Chondrocyte (in vitro differentiated cells): ENCODE data around the gene C15orf39. TPM values are rescaled to one million over a fixed set of nuclear protein-coding genes. Genes with fewer than 3 reads are reported as not detected.
"Not testable (repeated sequence)": the region's sequence is repeated elsewhere in the genome, so short reads cannot be mapped to it uniquely, and the experiment has no call there.

Experiments
- DNase-seq: peaks from one replicate; pipeline ENCODE4 v3.0.0; 2021; ENCODE audit warnings: mixed read lengths, low spot score
- H3K27ac Mint-ChIP-seq: one replicate; pipeline ENCODE4 v1.8.0; 2021; ENCODE audit warnings: mild to moderate bottlenecking, moderate library complexity, mixed read lengths; ENCODE audit not compliant: unreplicated experiment
- H3K27me3 Mint-ChIP-seq: 2 replicates; pipeline ENCODE4 v1.8.0; 2021; ENCODE audit warnings: low read depth, mixed read lengths
- H3K36me3 Mint-ChIP-seq: 2 replicates; pipeline ENCODE4 v1.8.0; 2021; ENCODE audit warnings: low read depth, mixed read lengths
- H3K4me1 Mint-ChIP-seq: 2 replicates; pipeline ENCODE4 v1.8.0; 2021; ENCODE audit warnings: low read depth, mild to moderate bottlenecking, mixed read lengths
- H3K4me3 Mint-ChIP-seq: one replicate; pipeline ENCODE4 v1.8.0; 2021; ENCODE audit warnings: mild to moderate bottlenecking, moderate library complexity, mixed read lengths; ENCODE audit not compliant: unreplicated experiment
- H3K9me3 Mint-ChIP-seq: 2 replicates; pipeline ENCODE4 v1.8.0; 2021; ENCODE audit warnings: low read depth, mixed read lengths
- total RNA-seq: library from RNA; stranded (reverse); gene quantifications from 3 replicates; pipeline ENCODE4 v1.2.1, GENCODE V29; 2021
- TF ChIP-seq, protein P1 (sequence below): fragments of 200-600 bp; sonication (generic); IDR thresholded peaks from 2 replicates; pipeline ENCODE4 v1.5.0; 2021; ENCODE audit warnings: antibody characterized with exemption, mild to moderate bottlenecking, moderate library complexity

The C15orf39 gene
- total RNA-seq, 1 donor from 2014 or later = 33.4 TPM

DNA sequence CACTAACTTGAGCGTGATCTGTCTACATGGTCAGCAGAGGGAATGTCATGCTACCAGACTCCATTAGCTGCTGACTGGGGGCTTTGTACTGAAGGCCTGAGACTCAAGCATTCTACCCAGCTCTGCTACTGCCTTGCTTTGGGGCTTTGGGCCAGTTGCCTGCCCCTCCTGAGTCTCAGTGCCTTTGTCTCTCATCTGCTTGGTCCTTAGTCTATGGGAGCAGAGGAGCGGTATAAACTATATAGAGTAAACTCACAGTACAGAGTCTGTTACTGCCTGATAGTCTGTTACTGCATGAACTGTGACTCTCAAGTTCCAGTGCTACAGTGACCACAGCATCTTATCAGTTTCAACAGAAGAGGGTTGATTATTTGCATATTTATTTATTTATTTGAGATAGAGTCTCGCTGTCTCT lies 38.5 kb upstream of the C15orf39 start:
- TF ChIP-seq, protein P1, sequence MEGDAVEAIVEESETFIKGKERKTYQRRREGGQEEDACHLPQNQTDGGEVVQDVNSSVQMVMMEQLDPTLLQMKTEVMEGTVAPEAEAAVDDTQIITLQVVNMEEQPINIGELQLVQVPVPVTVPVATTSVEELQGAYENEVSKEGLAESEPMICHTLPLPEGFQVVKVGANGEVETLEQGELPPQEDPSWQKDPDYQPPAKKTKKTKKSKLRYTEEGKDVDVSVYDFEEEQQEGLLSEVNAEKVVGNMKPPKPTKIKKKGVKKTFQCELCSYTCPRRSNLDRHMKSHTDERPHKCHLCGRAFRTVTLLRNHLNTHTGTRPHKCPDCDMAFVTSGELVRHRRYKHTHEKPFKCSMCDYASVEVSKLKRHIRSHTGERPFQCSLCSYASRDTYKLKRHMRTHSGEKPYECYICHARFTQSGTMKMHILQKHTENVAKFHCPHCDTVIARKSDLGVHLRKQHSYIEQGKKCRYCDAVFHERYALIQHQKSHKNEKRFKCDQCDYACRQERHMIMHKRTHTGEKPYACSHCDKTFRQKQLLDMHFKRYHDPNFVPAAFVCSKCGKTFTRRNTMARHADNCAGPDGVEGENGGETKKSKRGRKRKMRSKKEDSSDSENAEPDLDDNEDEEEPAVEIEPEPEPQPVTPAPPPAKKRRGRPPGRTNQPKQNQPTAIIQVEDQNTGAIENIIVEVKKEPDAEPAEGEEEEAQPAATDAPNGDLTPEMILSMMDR = no peak
- H3K9me3 Mint-ChIP-seq = peaks cover 3% of the 10 kb centered on the region
- peaks cover 3% of the 10 kb centered on the region for H3K36me3 Mint-ChIP-seq
- H3K27ac Mint-ChIP-seq = no peak overlapping the region
- H3K27me3 Mint-ChIP-seq = no peaks in the 10 kb centered on the region
- DNase-seq = no peak
- peaks cover 4% of the 10 kb centered on the region for H3K4me1 Mint-ChIP-seq
- H3K4me3 Mint-ChIP-seq = no peak overlapping the region

GRCh38 chr15:75164625-75165350 lies 36.9 kb upstream of the C15orf39 start:
- peaks cover 4% of the 10 kb centered on the region for H3K4me1 Mint-ChIP-seq
- H3K27ac Mint-ChIP-seq = no peak overlapping the region
- peaks cover 3% of the 10 kb centered on the region for H3K36me3 Mint-ChIP-seq
- TF ChIP-seq, protein P1 = no peak
- DNase-seq = no peak
- peaks cover 3% of the 10 kb centered on the region for H3K9me3 Mint-ChIP-seq
- no peak overlapping the region for H3K4me3 Mint-ChIP-seq
- H3K27me3 Mint-ChIP-seq = no peaks in the 10 kb centered on the region

- not testable (repeated sequence) for DNase-seq, H3K9me3 Mint-ChIP-seq, H3K27me3 Mint-ChIP-seq, H3K27ac Mint-ChIP-seq, H3K36me3 Mint-ChIP-seq, H3K4me3 Mint-ChIP-seq
- H3K4me1 Mint-ChIP-seq = peaks cover 17% of the 10 kb centered on the region
Observed at GRCh38 chr15:75166489-75167063, 35.1 kb upstream of the C15orf39 start.

DNA sequence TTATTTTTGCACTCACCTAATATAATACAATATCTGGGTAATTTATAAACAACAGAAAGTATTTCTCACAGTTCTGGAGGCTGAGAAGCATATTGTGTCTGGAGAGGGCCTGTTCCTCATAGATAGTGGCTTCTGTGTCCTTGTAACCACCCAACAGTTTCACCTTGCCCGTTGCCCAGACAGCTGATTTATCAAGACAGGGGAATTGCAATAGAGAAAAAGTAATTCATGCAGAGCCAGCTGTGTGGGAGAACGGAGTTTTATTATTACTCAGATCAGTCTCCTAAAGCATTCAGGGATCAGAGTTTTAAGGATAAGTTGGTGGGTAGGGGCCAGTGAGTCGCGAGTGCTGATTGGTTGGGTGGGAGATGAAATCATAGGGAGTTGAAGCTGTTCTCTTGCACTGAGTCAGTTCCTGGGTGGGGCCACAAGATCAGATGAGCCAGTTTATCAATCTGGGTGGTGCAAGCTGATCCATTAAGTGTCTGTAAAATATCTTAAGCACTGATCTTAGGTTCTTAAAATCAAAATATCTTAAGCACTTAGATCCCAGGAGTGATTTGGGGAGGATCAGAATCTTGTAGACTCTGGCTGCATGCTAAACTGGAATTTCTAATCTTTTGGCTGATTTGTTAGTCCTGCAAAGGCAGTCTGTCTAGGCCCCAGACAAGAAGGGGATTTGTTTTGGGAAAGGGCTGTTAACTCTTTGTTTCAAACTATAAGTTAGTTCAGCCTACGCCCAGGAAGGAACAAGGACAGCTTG lies 33.9 kb upstream of the C15orf39 start:
- Mint-ChIP-seq H3K9me3 (peaks cover 3% of the 10 kb centered on the region), H3K4me1 (peaks cover 27% of the 10 kb centered on the region), H3K4me3 (no peak overlapping the region), H3K27me3 (no peaks in the 10 kb centered on the region), H3K27ac (no peak overlapping the region), H3K36me3 (peaks cover 3% of the 10 kb centered on the region)
- TF ChIP-seq, protein P1 = no peak
- no peak for DNase-seq

DNA sequence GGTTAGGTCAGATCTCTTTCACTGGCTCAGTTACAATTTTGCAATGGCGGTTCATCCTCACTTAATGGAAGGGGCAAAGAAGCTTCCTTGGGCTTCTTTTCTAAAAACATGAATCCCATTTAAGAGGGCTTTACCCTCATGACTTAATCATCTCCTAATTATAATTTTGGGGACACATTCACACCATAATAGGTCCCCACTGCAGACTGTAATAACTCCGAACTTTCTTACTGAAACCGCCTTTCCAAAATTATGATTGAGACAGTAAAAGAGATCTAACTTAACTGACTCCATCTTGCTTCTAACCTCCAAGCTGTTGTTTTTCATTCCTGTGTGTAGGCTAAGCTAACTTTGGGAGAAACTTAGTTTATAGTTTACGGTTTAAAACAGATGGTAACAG lies 33.3 kb upstream of the C15orf39 start:
- TF ChIP-seq, protein P1 = no peak
- H3K4me3 Mint-ChIP-seq = no peak overlapping the region
- no peak overlapping the region for H3K27ac Mint-ChIP-seq
- H3K36me3 Mint-ChIP-seq = peaks cover 3% of the 10 kb centered on the region
- peaks cover 3% of the 10 kb centered on the region for H3K9me3 Mint-ChIP-seq
- DNase-seq = no peak
- H3K27me3 Mint-ChIP-seq = no peaks in the 10 kb centered on the region
- H3K4me1 Mint-ChIP-seq = peaks cover 27% of the 10 kb centered on the region
